HEK293 (cell line): ENCODE results near the gene SSC4D.

Experiments
- CTCF ChIA-PET: fragments of 350-600 bp; formaldehyde crosslinking; extraction: SDS; loops from one replicate; lab custom pipeline; 2021; ENCODE audit warnings: antibody characterized with exemption; lab: Yijun Ruan, JAX
- POLR2A ChIA-PET: fragments of 300-600 bp; formaldehyde crosslinking; extraction: SDS; loops from one replicate; lab custom pipeline; 2020; ENCODE audit warnings: antibody characterized with exemption, inconsistent platforms; lab: Yijun Ruan, JAX
- H3K27ac ChIP-seq: fragments of 200-500 bp; sonication (Bioruptor generic); 2 replicates; pipeline ENCODE4 v1.5.1; 2014; ENCODE audit warnings: low read depth, low read length, control low read depth, inconsistent platforms; ENCODE audit errors: extremely low read depth
- H3K36me3 ChIP-seq, 2 experiments: fragments of 200-500 bp in 1 of 2; sonication (Bioruptor generic) in 1 of 2; 1 replicate in 1 of 2; 2 replicates in 1 of 2; pipeline ENCODE4 v1.5.1; 2014 to 2017; ENCODE audit warnings: inconsistent platforms in 2 of 2, low read length in 2 of 2; ENCODE audit not compliant: control insufficient read depth in 2 of 2, insufficient read depth in 1 of 2
- H3K4me1 ChIP-seq: fragments of 200-500 bp; sonication (Bioruptor generic); 2 replicates; pipeline ENCODE4 v1.5.1; 2014; ENCODE audit warnings: mild to moderate bottlenecking, low read length, inconsistent platforms; ENCODE audit not compliant: control insufficient read depth, insufficient read depth
- H3K4me3 ChIP-seq: 2 replicates; pipeline ENCODE4 v1.5.1; 2011; ENCODE audit warnings: low read depth, mild to moderate bottlenecking, control low read depth, low read length, moderate library complexity
- H3K9me3 ChIP-seq: fragments of 200-500 bp; sonication (Bioruptor generic); 2 replicates; pipeline ENCODE4 v1.5.1; 2014; ENCODE audit warnings: low read depth, low read length, inconsistent platforms; ENCODE audit not compliant: control insufficient read depth, insufficient read depth
- ATF2 ChIP-seq: fragments of 450-650 bp; formaldehyde crosslinking; IDR thresholded peaks from 2 replicates; pipeline ENCODE4 v1.5.1; 2016; ENCODE audit warnings: missing biosample characterization, missing genetic modification characterization, low read depth
- BCL6B ChIP-seq: fragments of 450-650 bp; formaldehyde crosslinking; IDR thresholded peaks from 2 replicates; pipeline ENCODE4 v1.5.1; 2017; ENCODE audit warnings: missing biosample characterization, missing genetic modification characterization
- PBX3 ChIP-seq: sonication (generic); formaldehyde crosslinking; IDR thresholded peaks from 2 replicates; pipeline ENCODE4 v1.8.1; 2022; ENCODE audit warnings: mild to moderate bottlenecking, moderate library complexity, missing genetic modification reagents
- PRDM1 ChIP-seq: fragments of 450-650 bp; formaldehyde crosslinking; IDR thresholded peaks from 2 replicates; pipeline ENCODE4; 2016; ENCODE audit warnings: missing biosample characterization, missing genetic modification characterization
- SCRT1 ChIP-seq: fragments of 450-650 bp; formaldehyde crosslinking; IDR thresholded peaks from 2 replicates; pipeline ENCODE4 v1.5.1; 2016; ENCODE audit warnings: missing biosample characterization, missing genetic modification characterization, borderline replicate concordance
- ZBTB17 ChIP-seq: fragments of 450-650 bp; formaldehyde crosslinking; IDR thresholded peaks from 2 replicates; pipeline ENCODE4 v1.5.1; 2016; ENCODE audit warnings: missing biosample characterization, missing genetic modification characterization
- ZBTB21 ChIP-seq: fragments of 450-650 bp; formaldehyde crosslinking; IDR thresholded peaks from 2 replicates; pipeline ENCODE4 v1.5.1; 2017; ENCODE audit warnings: missing biosample characterization, missing genetic modification characterization
- ZBTB44 ChIP-seq: fragments of 450-650 bp; IDR thresholded peaks from 2 replicates; pipeline ENCODE4 v1.5.1; 2018; ENCODE audit warnings: missing biosample characterization, mild to moderate bottlenecking, missing genetic modification characterization
- ZFP41 ChIP-seq: fragments of 450-650 bp; formaldehyde crosslinking; IDR thresholded peaks from 2 replicates; pipeline ENCODE4 v1.5.1; 2016; ENCODE audit warnings: missing biosample characterization, missing genetic modification characterization, borderline replicate concordance
- ZNF518A ChIP-seq: fragments of 450-650 bp; formaldehyde crosslinking; conservative IDR thresholded peaks from 2 replicates; pipeline ENCODE4 v1.5.1; 2016; ENCODE audit warnings: low read depth, missing biosample characterization, missing genetic modification characterization
- ZNF585B ChIP-seq: fragments of 450-650 bp; formaldehyde crosslinking; IDR thresholded peaks from 2 replicates; pipeline ENCODE4 v1.5.1; 2016; ENCODE audit warnings: missing biosample characterization, missing genetic modification characterization
- ZNF600 ChIP-seq: fragments of 450-650 bp; formaldehyde crosslinking; IDR thresholded peaks from 2 replicates; pipeline ENCODE4 v1.5.1; 2016; ENCODE audit warnings: missing biosample characterization, missing genetic modification characterization
- ZNF629 ChIP-seq: fragments of 450-650 bp; formaldehyde crosslinking; IDR thresholded peaks from 2 replicates; pipeline ENCODE4 v1.5.1; 2017; ENCODE audit warnings: missing biosample characterization, missing genetic modification characterization
- ZNF658 ChIP-seq: fragments of 450-650 bp; formaldehyde crosslinking; IDR thresholded peaks from 2 replicates; pipeline ENCODE4; 2016; ENCODE audit warnings: missing biosample characterization, missing genetic modification characterization
- ZSCAN4 ChIP-seq: fragments of 450-650 bp; formaldehyde crosslinking; IDR thresholded peaks from 2 replicates; pipeline ENCODE4 v1.5.1; 2017; ENCODE audit warnings: missing biosample characterization, missing genetic modification characterization

The SSC4D gene

GRCh38 chr7:76358011-76358480, 51.5 kb downstream of the SSC4D start (continued):
- TF ChIP-seq ZSCAN4 (tag by site-specific recombination) = no peak
- peak; percentile 59; the same call in 1 of the 2 replicates for TF ChIP-seq PRDM1 (tag by site-specific recombination)

GRCh38 chr7:76357475-76358010, 52.0 kb downstream of the SSC4D start:
- H3K36me3 ChIP-seq = peaks cover 0 to 26% of the 10 kb centered on the region in 2 experiments
- H3K4me3 ChIP-seq = peak overlapping the region; percentile 100
- peaks cover 3% of the 10 kb centered on the region; the same call in 1 of the 2 replicates for H3K4me1 ChIP-seq
- CTCF ChIA-PET = interaction anchor here (0.7 to 0.9 kb wide), 2 partner anchors 24 to 179 kb away, joined by 3 read pairs; no protein-coding TSS in a partner anchor
- peak overlapping the region; percentile 85; the same call in 1 of the 2 replicates for H3K27ac ChIP-seq
- H3K9me3 ChIP-seq = no peaks in the 10 kb centered on the region
- POLR2A ChIA-PET = interaction anchor here (0.9 to 1.8 kb wide), 2 partner anchors 12 to 24 kb away, joined by 5 to 7 read pairs; no protein-coding TSS in a partner anchor
- peak; percentile 69 for TF ChIP-seq ZBTB17 (tag by site-specific recombination)
- TF ChIP-seq ZNF658 = no peak

GRCh38 chr7:76356823-76357222, 52.7 kb downstream of the SSC4D start:
- POLR2A ChIA-PET = interaction anchor here (1.1 kb wide), 1 partner anchor 38 kb away, joined by 3 read pairs; no protein-coding TSS in a partner anchor
- H3K36me3 ChIP-seq = peaks cover 0 to 26% of the 10 kb centered on the region in 2 experiments

More at GRCh38 chr7:76356823-76357222, 52.7 kb downstream of the SSC4D start:
- CTCF ChIA-PET = interaction anchor here (0.5 to 0.9 kb wide), 3 partner anchors 159 to 334 kb away, joined by 3 to 4 read pairs (median 3); no protein-coding TSS in a partner anchor
- H3K9me3 ChIP-seq = no peaks in the 10 kb centered on the region
- no peak for TF ChIP-seq SCRT1 (tag by site-specific recombination)
- TF ChIP-seq ZNF600 (tag by site-specific recombination) = peak; percentile 79; the same call in 1 of the 2 replicates
- no peak for TF ChIP-seq BCL6B (tag by site-specific recombination)
- TF ChIP-seq PBX3 = no peak
- TF ChIP-seq ZFP41 (tag by site-specific recombination) = no peak
- TF ChIP-seq ZNF629 (tag by site-specific recombination) = peak; percentile 83
- no peak for TF ChIP-seq ZNF585B (tag by site-specific recombination)
- no peak for TF ChIP-seq ZNF518A (tag by site-specific recombination)
- TF ChIP-seq ATF2 = 0 out of 2 replicates have a peak, but pooled peaks have one; percentile 39
- TF ChIP-seq ZBTB44 (tag by site-specific recombination) = 0 out of 2 replicates have a peak, but pooled peaks have one; percentile 30
- TF ChIP-seq ZBTB21 (tag by site-specific recombination) = peak; percentile 75
- peak overlapping the region; percentile 100 for H3K4me3 ChIP-seq
- no peak overlapping the region for H3K27ac ChIP-seq
- H3K4me1 ChIP-seq = peaks cover 3% of the 10 kb centered on the region; the same call in 1 of the 2 replicates
